Keratinocyte (primary cell): Measurements from ENCODE around the gene COCH. TPM values are rescaled to one million over a fixed set of nuclear protein-coding genes. Genes with fewer than 3 reads are reported as not detected.

Experiments used
- DNase-seq: peaks from one replicate; pipeline ENCODE4 v3.0.0-alpha.2; 2011; ENCODE audit warnings: low read depth, missing footprints, low spot score
- FAIRE-seq: peaks from 2 replicates; lab custom pipeline; 2011; peaks lifted over from hg19 to GRCh38; lab: Jason Lieb, UNC
- H2AFZ ChIP-seq: 2 replicates; pipeline ENCODE4 v1.6.0; 2012; ENCODE audit warnings: low read length, control low read depth, inconsistent platforms; ENCODE audit not compliant: control insufficient read depth
- H3K27ac ChIP-seq: 2 replicates; pipeline ENCODE4 v1.5.1; 2011; ENCODE audit warnings: low read length; ENCODE audit not compliant: control insufficient read depth, insufficient read depth
- H3K27me3 ChIP-seq: 3 replicates; pipeline ENCODE4 v1.6.0; 2011; ENCODE audit warnings: low read length; ENCODE audit not compliant: control insufficient read depth, insufficient read depth; ENCODE audit errors: extremely low read depth
- H3K36me3 ChIP-seq, 2 experiments: 2 replicates in 1 of 2; 3 replicates in 1 of 2; pipeline ENCODE4 v1.5.1; 2011; ENCODE audit warnings: low read length in 2 of 2, mild to moderate bottlenecking in 1 of 2; ENCODE audit not compliant: control insufficient read depth in 2 of 2, insufficient read depth in 2 of 2; ENCODE audit errors: extremely low read depth in 1 of 2
- H3K4me1 ChIP-seq: 3 replicates; pipeline ENCODE4 v1.5.1; 2011; ENCODE audit warnings: low read length; ENCODE audit not compliant: control insufficient read depth, insufficient read depth; ENCODE audit errors: extremely low read depth
- H3K4me2 ChIP-seq: 3 replicates; pipeline ENCODE4 v1.6.0; 2011; ENCODE audit warnings: low read depth, low read length; ENCODE audit not compliant: control insufficient read depth, insufficient read depth; ENCODE audit errors: extremely low read depth
- H3K4me3 ChIP-seq, 3 experiments: fragments of 200-600 bp in 1 of 3; sonication (generic) in 1 of 3; 2 replicates in 2 of 3; 3 replicates in 1 of 3; pipeline ENCODE4 v1.5.1; 2011 to 2016; ENCODE audit warnings: low read length in 3 of 3, mild to moderate bottlenecking in 3 of 3, control low read depth in 2 of 3, inconsistent platforms in 1 of 3, low read depth in 1 of 3, mixed read lengths in 1 of 3, mixed run types in 1 of 3, moderate library complexity in 1 of 3; ENCODE audit not compliant: control insufficient read depth in 2 of 3, insufficient read depth in 2 of 3; ENCODE audit errors: extremely low read depth in 1 of 3
- H3K79me2 ChIP-seq: 2 replicates; pipeline ENCODE4 v1.6.0; 2012; ENCODE audit warnings: low read length; ENCODE audit not compliant: control insufficient read depth, insufficient read depth
- H3K9ac ChIP-seq: 3 replicates; pipeline ENCODE4 v1.6.0; 2011; ENCODE audit warnings: low read length; ENCODE audit not compliant: control insufficient read depth, insufficient read depth; ENCODE audit errors: extremely low read depth
- H3K9me1 ChIP-seq: 3 replicates; pipeline ENCODE4 v1.6.0; 2011; ENCODE audit warnings: low read length; ENCODE audit not compliant: control insufficient read depth, insufficient read depth; ENCODE audit errors: extremely low read depth
- H3K9me3 ChIP-seq: 2 replicates; pipeline ENCODE4 v1.5.1; 2012; ENCODE audit warnings: low read depth, low read length; ENCODE audit not compliant: control insufficient read depth
- H4K20me1 ChIP-seq: 3 replicates; pipeline ENCODE4 v1.6.0; 2011; ENCODE audit warnings: low read length; ENCODE audit not compliant: control insufficient read depth, insufficient read depth; ENCODE audit errors: extremely low read depth
- CTCF ChIP-seq, 3 experiments: IDR thresholded peaks in 1 of 3; conservative IDR thresholded peaks in 1 of 3; optimal IDR thresholded peaks in 1 of 3; 2 replicates in 2 of 3; 3 replicates in 1 of 3; pipeline versions ENCODE3 to v1.5.1; 2011; ENCODE audit warnings: low read length in 3 of 3, mild to moderate bottlenecking in 3 of 3, moderate library complexity in 2 of 3, control low read depth in 1 of 3, inconsistent platforms in 1 of 3; ENCODE audit not compliant: insufficient read depth in 2 of 3; ENCODE audit errors: extremely low read depth in 1 of 3
- EZH2 ChIP-seq: IDR thresholded peaks from one replicate; pipeline ENCODE4 v1.6.1; 2012; ENCODE audit warnings: inconsistent platforms, mild to moderate bottlenecking, low read length, moderate library complexity
- dilution Hi-C: fragments of 300-500 bp; cut with MboI; formaldehyde crosslinking; loops from one replicate; pipeline ENCODE4 v1.7.0; 2020; ENCODE audit warnings: low sequenced_read_pairs; ENCODE audit not compliant: extremely low pct_ligation_motif_present
- polyA plus RNA-seq, 5 experiments: library from polyadenylated mRNA; depleted of rRNA in 3 of 5; stranded (reverse) in 3 of 5; stranded (forward) in 1 of 5; unstranded in 1 of 5; fragments of >200 nt; gene quantifications; 1 replicate in 1 of 5; 2 replicates in 3 of 5; 3 replicates in 1 of 5; pipeline versions ENCODE4 v1.2.1 to v1.2.3, GENCODE V29; 2011 to 2012; ENCODE audit warnings: missing spikeins in 2 of 5, low read depth in 1 of 5, low replicate concordance in 1 of 5

Gene COCH
- polyA plus RNA-seq, 1 donor (not counting 4 experiments of a cell fraction or from before 2014, with no cell fraction given): 0.03 TPM

- no peak overlapping the region for H3K9ac ChIP-seq
- H4K20me1 ChIP-seq: no peaks in the 10 kb centered on the region
- no peaks in the 10 kb centered on the region for H3K9me3 ChIP-seq
- FAIRE-seq: no peak
- H2AFZ ChIP-seq: no peak overlapping the region
- H3K79me2 ChIP-seq: no peaks in the 10 kb centered on the region
- no peak for DNase-seq
- H3K4me3 ChIP-seq: peak overlapping the region in 1 of 3 experiments; percentile 65
- no peaks in the 10 kb centered on the region for H3K36me3 ChIP-seq
- peak overlapping the region; percentile 65 for H3K4me2 ChIP-seq
- H3K27ac ChIP-seq: no peak overlapping the region
- dilution Hi-C loops: no loop called here
- no peaks in the 10 kb centered on the region for H3K9me1 ChIP-seq
- H3K27me3 ChIP-seq: peaks cover 35% of the 10 kb centered on the region
- TF ChIP-seq EZH2 (peak; percentile 81), CTCF (optimal IDR thresholded peaks at IDR 0.05 in 1 of 3, IDR thresholded peaks at IDR 0.05 in 1 of 3, conservative IDR thresholded peaks at IDR 0.05 in 1 of 3; ENCODE audit: extremely low read depth in 1 of 3, insufficient read depth in 2 of 3, low read length in 3 of 3) (no peak)
- H3K4me1 ChIP-seq: no peaks in the 10 kb centered on the region
Observed at GRCh38 chr14:30875788-30876053, 1.4 kb downstream of the COCH start.

- Histone ChIP-seq H3K36me3 (no peaks in the 10 kb centered on the region), H3K4me2 (no peak overlapping the region)
- FAIRE-seq: no peak
Observed at GRCh38 chr14:30876692-30877091, 2.3 kb downstream of the COCH start.

More at GRCh38 chr14:30876692-30877091, 2.3 kb downstream of the COCH start:
- Histone ChIP-seq H3K4me3 (no peak overlapping the region), H4K20me1 (no peaks in the 10 kb centered on the region), H3K27ac (no peak overlapping the region), H3K9me1 (no peaks in the 10 kb centered on the region), H3K27me3 (peaks cover 35% of the 10 kb centered on the region), H3K9ac (no peak overlapping the region), H2AFZ (no peak overlapping the region), H3K4me1 (no peaks in the 10 kb centered on the region), H3K79me2 (no peaks in the 10 kb centered on the region), H3K9me3 (no peaks in the 10 kb centered on the region)
- dilution Hi-C loops: no loop called here
- no peak for DNase-seq
- TF ChIP-seq CTCF (optimal IDR thresholded peaks at IDR 0.05 in 1 of 3, IDR thresholded peaks at IDR 0.05 in 1 of 3, conservative IDR thresholded peaks at IDR 0.05 in 1 of 3; ENCODE audit: extremely low read depth in 1 of 3, insufficient read depth in 2 of 3, low read length in 3 of 3) (no peak), EZH2 (no peak)
